PFSK-1 (cell line): ENCODE data around the gene TJP2.

Experiments
- POLR2AphosphoS5 ChIP-seq: IDR thresholded peaks from 2 replicates; pipeline ENCODE4 v1.6.1; 2012; ENCODE audit warnings: low read depth, mild to moderate bottlenecking, control low read depth, low read length, moderate library complexity
- REST ChIP-seq, 2 experiments: IDR thresholded peaks; 2 replicates each; pipeline versions ENCODE4 v1.6.1 to v1.8.0; 2011 to 2012; ENCODE audit warnings: low read depth in 2 of 2, low read length in 2 of 2, control low read depth in 1 of 2, inconsistent platforms in 1 of 2, mild to moderate bottlenecking in 1 of 2, moderate library complexity in 1 of 2; ENCODE audit not compliant: insufficient read depth in 1 of 2
- TAF1 ChIP-seq: IDR thresholded peaks from 2 replicates; pipeline ENCODE4 v1.6.1; 2012; ENCODE audit warnings: low read length, control low read depth, borderline replicate concordance; ENCODE audit not compliant: insufficient read depth

DNA sequence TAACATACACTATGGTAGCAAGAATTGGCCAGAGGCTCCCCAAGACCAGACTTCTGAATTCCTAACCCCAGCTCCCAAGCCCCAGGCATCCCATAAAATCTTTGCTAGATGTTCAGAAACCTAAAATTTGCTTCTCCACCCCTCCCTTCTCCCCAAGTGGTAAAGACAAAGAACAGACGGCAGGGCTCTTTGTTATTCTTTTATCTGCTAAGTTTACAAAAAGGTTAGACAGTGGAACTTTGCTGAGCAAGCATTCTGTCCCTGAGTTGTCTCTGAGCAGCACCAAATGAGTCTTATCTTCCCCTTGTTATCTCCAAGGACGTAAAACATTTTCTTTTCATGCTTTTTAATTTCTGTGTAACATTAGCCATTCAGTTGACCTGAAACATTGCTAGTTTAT is 30.2 kb downstream of the TJP2 start:
- TF ChIP-seq TAF1 (no peak), POLR2AphosphoS5 (no peak), REST (IDR thresholded peaks at IDR 0.05; ENCODE audit: insufficient read depth in 1 of 2, low read depth in 2 of 2, low read length in 2 of 2) (no peak)
